Loucy (cell line): ENCODE data around the gene RAVER2.

Source experiments
- H2AFZ ChIP-seq: fragments of 200-600 bp; sonication (generic); 2 replicates; pipeline ENCODE4 v1.6.0; 2016; ENCODE audit warnings: antibody characterized with exemption, mild to moderate bottlenecking, low read length, moderate library complexity
- H3F3A ChIP-seq: fragments of 200-600 bp; 2 replicates; pipeline ENCODE4 v1.6.0; 2016; ENCODE audit warnings: antibody characterized with exemption, low read depth, mild to moderate bottlenecking
- H3K27me3 ChIP-seq: fragments of 200-600 bp; sonication (generic); 2 replicates; pipeline ENCODE4 v1.6.1; 2014; ENCODE audit warnings: low read length, mild to moderate bottlenecking; ENCODE audit not compliant: insufficient read depth, poor library complexity, severe bottlenecking
- H3K36me3 ChIP-seq: fragments of 200-600 bp; sonication (generic); 2 replicates; pipeline ENCODE4 v1.6.1; 2016; ENCODE audit warnings: low read length; ENCODE audit not compliant: insufficient read depth
- H3K4me1 ChIP-seq: fragments of 200-600 bp; sonication (generic); 2 replicates; pipeline ENCODE4 v1.5.1; 2014; ENCODE audit warnings: low read length, mild to moderate bottlenecking; ENCODE audit not compliant: insufficient read depth, poor library complexity, severe bottlenecking
- H3K4me2 ChIP-seq: fragments of 200-600 bp; sonication (generic); 2 replicates; pipeline ENCODE4 v1.6.0; 2014; ENCODE audit warnings: antibody characterized with exemption, low read length, low read depth, mild to moderate bottlenecking; ENCODE audit not compliant: poor library complexity, severe bottlenecking
- H3K4me3 ChIP-seq: fragments of 200-600 bp; sonication (generic); 2 replicates; pipeline ENCODE4 v1.5.1; 2014; ENCODE audit warnings: low read length, mild to moderate bottlenecking, mixed read lengths; ENCODE audit not compliant: poor library complexity, severe bottlenecking
- H3K79me2 ChIP-seq: fragments of 200-600 bp; sonication (generic); 2 replicates; pipeline ENCODE4 v1.6.1; 2014; ENCODE audit warnings: low read length; ENCODE audit not compliant: insufficient read depth
- H3K9ac ChIP-seq: fragments of 200-600 bp; sonication (generic); 2 replicates; pipeline ENCODE4 v1.6.0; 2014; ENCODE audit warnings: mild to moderate bottlenecking, low read depth, low read length, moderate library complexity; ENCODE audit not compliant: poor library complexity, severe bottlenecking
- H3K9me2 ChIP-seq: fragments of 200-600 bp; sonication (generic); replicated peaks from 2 replicates; pipeline ENCODE4 v1.6.1; 2016; ENCODE audit warnings: low read depth, low read length, mixed read lengths
- H3K9me3 ChIP-seq: fragments of 200-600 bp; sonication (generic); 2 replicates; pipeline ENCODE4 v1.6.1; 2014; ENCODE audit warnings: mild to moderate bottlenecking, antibody characterized with exemption, low read length, low read depth; ENCODE audit not compliant: insufficient read depth
- H4K20me1 ChIP-seq: fragments of 200-600 bp; sonication (generic); 2 replicates; pipeline ENCODE4 v1.6.0; 2014; ENCODE audit warnings: antibody characterized with exemption, low read length, mild to moderate bottlenecking; ENCODE audit not compliant: insufficient read depth, poor library complexity, severe bottlenecking
- CTCF ChIP-seq: fragments of 200-600 bp; sonication (generic); conservative IDR thresholded peaks from 2 replicates; pipeline ENCODE4 v1.5.1; 2014; ENCODE audit warnings: mild to moderate bottlenecking, antibody characterized with exemption, low read length
- EZH2phosphoT487 ChIP-seq: fragments of 200-600 bp; IDR thresholded peaks from 2 replicates; pipeline ENCODE4 v1.6.1; 2018; ENCODE audit warnings: antibody characterized with exemption, mild to moderate bottlenecking, moderate library complexity, borderline replicate concordance

RAVER2 gene

GRCh38 chr1:64878931-64879611 is 134.2 kb downstream of the RAVER2 start:
- TF ChIP-seq CTCF (no peak), EZH2phosphoT487 (no peak)
- no peak overlapping the region for H2AFZ ChIP-seq
- no peaks in the 10 kb centered on the region for H3K27me3 ChIP-seq
- H3K4me2 ChIP-seq: no peak overlapping the region
- H3K4me1 ChIP-seq: peaks cover 10% of the 10 kb centered on the region
- H3K9ac ChIP-seq: no peak overlapping the region
- peaks cover 7% of the 10 kb centered on the region for H4K20me1 ChIP-seq
- H3K79me2 ChIP-seq: peaks cover 4% of the 10 kb centered on the region; the same call in 1 of the 2 replicates
- peaks cover 88% of the 10 kb centered on the region for H3K36me3 ChIP-seq
- H3K9me2 ChIP-seq: no peaks in the 10 kb centered on the region
- no peaks in the 10 kb centered on the region for H3F3A ChIP-seq
- H3K4me3 ChIP-seq: no peak overlapping the region
- H3K9me3 ChIP-seq: no peaks in the 10 kb centered on the region

- Histone ChIP-seq H3K4me2 (no peak overlapping the region), H3K36me3 (peaks cover 87% of the 10 kb centered on the region), H3K4me1 (peaks cover 10% of the 10 kb centered on the region), H3K79me2 (peaks cover 13% of the 10 kb centered on the region; the same call in 1 of the 2 replicates), H3K9ac (no peak overlapping the region), H2AFZ (no peak overlapping the region), H3K9me2 (no peaks in the 10 kb centered on the region), H3K27me3 (no peaks in the 10 kb centered on the region), H3K4me3 (no peak overlapping the region), H3F3A (no peaks in the 10 kb centered on the region), H3K9me3 (no peaks in the 10 kb centered on the region), H4K20me1 (peaks cover 7% of the 10 kb centered on the region)
- TF ChIP-seq CTCF (no peak), EZH2phosphoT487 (no peak)
Measured at GRCh38 chr1:64880449-64880848, 135.6 kb downstream of the RAVER2 start.

- Histone ChIP-seq H3K36me3 (peaks cover 79% of the 10 kb centered on the region), H3K4me2 (no peak overlapping the region), H3K27me3 (no peaks in the 10 kb centered on the region), H3K4me3 (no peak overlapping the region), H3K79me2 (peaks cover 22% of the 10 kb centered on the region), H3F3A (no peaks in the 10 kb centered on the region), H3K9me2 (no peaks in the 10 kb centered on the region), H3K9ac (no peak overlapping the region), H2AFZ (no peak overlapping the region), H4K20me1 (peaks cover 10% of the 10 kb centered on the region), H3K9me3 (no peaks in the 10 kb centered on the region), H3K4me1 (peaks cover 10% of the 10 kb centered on the region)
- no peak for TF ChIP-seq CTCF
- TF ChIP-seq EZH2phosphoT487: no peak
Measured at GRCh38 chr1:64881281-64881680, 136.4 kb downstream of the RAVER2 start.
